GM12864 (cell line): Measurements from ENCODE around the gene KCNK1.

Experiments
- DNase-seq: peaks from one replicate; pipeline ENCODE4 v3.0.0-alpha.2; 2011; ENCODE audit warnings: low read depth
- H3K4me3 ChIP-seq: 2 replicates; pipeline ENCODE4 v1.5.1; 2011; ENCODE audit warnings: mild to moderate bottlenecking, low read depth, low read length, control low read depth
- TF ChIP-seq, protein P1 (sequence below): IDR thresholded peaks from 2 replicates; pipeline ENCODE4 v1.5.1; 2011; ENCODE audit warnings: low read depth, mild to moderate bottlenecking, moderate library complexity, low read length, control low read depth, inconsistent platforms; ENCODE audit errors: missing control alignments

The KCNK1 gene

DNA sequence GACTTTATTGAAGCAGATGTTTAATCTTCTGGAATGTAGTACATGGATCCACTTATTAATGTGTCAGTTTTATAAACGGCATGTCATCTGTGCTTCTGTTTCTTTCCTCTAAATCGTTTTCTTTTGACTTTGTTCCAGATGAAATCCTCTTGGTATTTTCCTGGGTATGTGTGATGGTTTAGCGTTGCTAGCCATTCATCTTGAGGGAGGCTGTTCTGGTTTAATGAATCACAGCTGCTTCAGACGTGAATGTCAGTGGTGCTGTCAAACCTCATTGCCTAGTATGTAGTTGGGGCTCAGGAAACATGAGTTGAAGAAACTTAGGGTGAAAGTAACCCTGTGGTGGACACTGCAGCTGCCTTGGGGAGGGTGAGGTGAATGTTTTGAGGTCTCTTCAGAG lies 33.2 kb downstream of the KCNK1 start:
- no peak for DNase-seq
- TF ChIP-seq, protein P1, sequence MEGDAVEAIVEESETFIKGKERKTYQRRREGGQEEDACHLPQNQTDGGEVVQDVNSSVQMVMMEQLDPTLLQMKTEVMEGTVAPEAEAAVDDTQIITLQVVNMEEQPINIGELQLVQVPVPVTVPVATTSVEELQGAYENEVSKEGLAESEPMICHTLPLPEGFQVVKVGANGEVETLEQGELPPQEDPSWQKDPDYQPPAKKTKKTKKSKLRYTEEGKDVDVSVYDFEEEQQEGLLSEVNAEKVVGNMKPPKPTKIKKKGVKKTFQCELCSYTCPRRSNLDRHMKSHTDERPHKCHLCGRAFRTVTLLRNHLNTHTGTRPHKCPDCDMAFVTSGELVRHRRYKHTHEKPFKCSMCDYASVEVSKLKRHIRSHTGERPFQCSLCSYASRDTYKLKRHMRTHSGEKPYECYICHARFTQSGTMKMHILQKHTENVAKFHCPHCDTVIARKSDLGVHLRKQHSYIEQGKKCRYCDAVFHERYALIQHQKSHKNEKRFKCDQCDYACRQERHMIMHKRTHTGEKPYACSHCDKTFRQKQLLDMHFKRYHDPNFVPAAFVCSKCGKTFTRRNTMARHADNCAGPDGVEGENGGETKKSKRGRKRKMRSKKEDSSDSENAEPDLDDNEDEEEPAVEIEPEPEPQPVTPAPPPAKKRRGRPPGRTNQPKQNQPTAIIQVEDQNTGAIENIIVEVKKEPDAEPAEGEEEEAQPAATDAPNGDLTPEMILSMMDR: no peak
- no peak overlapping the region for H3K4me3 ChIP-seq

DNA sequence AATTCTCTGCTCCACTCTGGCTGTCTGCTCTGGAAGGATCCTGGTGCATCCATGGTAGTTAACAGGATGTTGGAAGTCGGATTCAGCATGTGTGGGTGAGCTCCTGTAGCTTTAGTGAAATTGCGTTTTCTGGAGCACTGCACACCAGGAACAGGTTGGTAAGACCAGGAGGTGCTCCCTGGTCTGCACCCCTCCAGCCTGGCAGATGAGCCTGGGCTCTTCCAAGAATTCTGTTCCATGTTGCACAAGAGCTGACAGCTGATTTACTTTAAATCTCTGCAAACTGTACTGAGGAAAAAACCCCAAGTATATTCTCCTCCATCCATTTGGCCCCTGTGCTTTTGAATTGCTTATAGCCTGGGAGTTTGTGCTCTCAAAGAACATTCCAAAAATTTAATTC lies 33.7 kb downstream of the KCNK1 start:
- no peak overlapping the region for H3K4me3 ChIP-seq
- TF ChIP-seq, protein P1: no peak
- DNase-seq: no peak

DNA sequence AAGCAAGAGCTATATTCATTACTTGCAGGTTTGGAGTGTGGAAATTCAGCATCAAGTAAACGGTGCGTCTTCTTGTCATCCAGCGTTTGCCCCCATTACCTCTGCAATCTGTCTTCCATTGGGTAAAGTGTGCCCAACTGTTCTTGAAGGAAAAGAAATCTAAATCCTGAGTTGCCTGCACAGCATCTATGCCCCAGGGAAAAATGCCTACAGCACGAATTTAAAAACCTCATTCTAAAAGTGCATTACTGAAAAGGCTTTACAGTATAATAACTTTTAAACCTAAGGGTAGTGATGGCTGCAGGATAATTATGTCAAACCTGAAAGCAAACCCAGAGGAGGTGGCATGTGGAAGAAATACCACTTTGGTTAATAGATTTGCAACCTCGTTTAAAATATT lies 37.2 kb downstream of the KCNK1 start:
- TF ChIP-seq, protein P1: no peak
- no peak for DNase-seq

DNA sequence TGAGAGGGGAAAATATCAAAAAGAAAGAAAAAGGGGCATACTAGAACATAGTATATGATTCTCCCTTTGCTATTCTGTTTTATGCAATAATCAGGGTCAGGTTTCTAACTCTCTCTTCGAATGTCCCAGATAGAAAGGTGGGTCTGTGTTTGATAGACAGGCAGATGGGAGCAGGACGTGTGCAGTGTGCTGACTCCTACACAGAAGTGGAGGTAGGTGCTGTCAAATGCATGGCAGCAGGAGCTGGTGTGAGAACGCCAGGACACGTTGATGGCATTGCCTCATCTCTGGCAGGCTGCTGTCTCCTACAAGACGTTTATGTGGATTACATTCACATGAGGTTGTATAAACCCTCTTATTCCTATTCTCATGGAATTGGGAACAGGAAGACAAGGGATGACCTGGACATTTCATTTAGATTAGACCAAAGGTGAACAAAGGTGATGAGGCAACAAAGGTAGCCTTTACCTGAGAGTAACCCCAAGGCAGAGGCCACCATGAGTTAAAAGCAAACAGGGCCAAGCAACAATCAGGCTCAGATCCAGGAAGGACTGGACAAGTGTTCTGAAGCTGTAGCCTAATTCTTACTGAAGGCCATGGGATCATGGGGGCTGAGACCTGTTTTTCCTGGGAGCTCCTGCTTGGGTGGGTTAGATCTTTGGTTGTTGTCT lies 37.8 kb downstream of the KCNK1 start:
- no peak for DNase-seq
- no peak overlapping the region for H3K4me3 ChIP-seq
- TF ChIP-seq, protein P1: no peak

More for the DNA sequence above, 37.2 kb downstream of the KCNK1 start:
- H3K4me3 ChIP-seq: no peak overlapping the region

DNA sequence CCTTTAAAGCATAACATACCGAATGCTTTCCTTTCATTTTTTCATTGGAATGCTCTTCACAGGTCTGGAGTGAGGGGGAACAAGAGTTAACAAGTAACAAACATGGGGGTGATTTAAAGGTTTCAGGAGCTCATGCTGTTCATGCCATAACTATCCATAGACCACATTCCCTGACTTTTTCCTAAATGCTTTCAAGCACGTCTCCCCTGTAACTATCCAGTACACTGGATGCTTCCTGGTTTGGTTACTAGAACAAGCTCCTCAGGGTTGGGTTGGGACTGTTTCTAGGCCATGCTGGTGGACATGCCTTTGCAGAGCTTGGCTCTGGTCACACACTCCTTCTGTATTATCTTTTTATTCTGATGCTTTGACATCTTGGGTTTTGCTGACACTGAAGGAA lies 38.6 kb downstream of the KCNK1 start:
- no peak overlapping the region for H3K4me3 ChIP-seq
- DNase-seq: no peak
- TF ChIP-seq, protein P1: no peak

DNA sequence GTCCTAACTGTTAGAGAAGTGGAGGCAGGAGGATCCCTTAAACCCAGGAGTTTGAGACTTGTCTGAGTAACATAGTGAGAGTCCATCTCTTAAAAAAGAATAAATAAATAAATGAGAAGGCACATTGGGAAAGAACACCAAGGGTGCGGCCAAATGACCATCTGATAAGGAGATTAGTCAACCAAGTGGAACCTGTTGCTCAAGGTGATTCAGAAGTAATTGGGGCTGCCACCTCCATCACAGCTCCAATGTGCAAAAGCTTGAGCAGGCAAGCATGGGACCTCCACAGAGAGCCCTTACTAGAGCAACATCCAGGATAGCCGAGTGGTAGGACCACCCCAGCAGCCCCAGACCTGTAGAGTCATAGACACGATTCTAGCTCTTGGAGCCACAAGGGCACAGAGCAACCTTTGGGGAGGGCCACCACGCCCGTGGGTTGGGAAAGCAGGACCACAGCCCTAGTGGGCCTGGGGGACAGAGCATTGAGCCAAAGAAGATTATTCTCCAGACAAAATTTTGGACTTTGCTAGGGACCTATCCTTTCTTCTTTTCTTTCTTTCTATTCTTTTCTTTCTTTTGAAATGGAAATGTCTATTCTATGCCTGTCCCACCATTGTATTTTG lies 40.9 kb downstream of the KCNK1 start:
- TF ChIP-seq, protein P1: no peak
- no peak overlapping the region for H3K4me3 ChIP-seq
- no peak for DNase-seq

DNA sequence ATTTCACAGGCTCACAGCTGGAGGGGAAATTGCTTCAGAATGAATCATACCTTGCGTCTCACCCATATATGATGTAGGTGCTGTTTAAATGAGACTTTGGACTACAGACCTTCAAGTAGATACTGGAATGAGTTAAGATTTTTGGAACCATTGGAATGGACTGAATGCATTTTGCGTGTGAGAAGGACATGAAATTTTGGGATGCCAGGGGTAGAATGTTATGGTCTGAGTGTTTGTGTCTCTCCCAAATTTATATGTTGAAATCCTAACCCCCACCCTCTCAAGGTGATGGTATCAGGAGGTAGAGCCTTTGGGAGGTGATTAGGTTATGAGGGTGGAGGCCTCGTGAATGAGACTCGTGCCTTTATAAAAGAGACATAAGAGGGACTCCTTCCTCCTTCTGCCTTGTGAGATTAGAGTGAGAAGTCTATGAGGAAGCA lies 41.4 kb downstream of the KCNK1 start:
- TF ChIP-seq, protein P1: no peak
- no peak for DNase-seq
- H3K4me3 ChIP-seq: no peak overlapping the region
